Duodenal mucosa (tissue), 2 donors: ENCODE data around the gene FEM1C.

ENCODE experiments used
- H3K27ac ChIP-seq: one replicate; pipeline ENCODE4 v1.7.0; 2013; ENCODE audit warnings: low read depth, low read length
- H3K27me3 ChIP-seq, 2 donors: one replicate each; pipeline ENCODE4 v1.7.0; 2013; ENCODE audit warnings: low read length in 2 of 2, control low read depth in 1 of 2; ENCODE audit not compliant: insufficient read depth in 2 of 2, control insufficient read depth in 1 of 2
- H3K36me3 ChIP-seq, 2 donors: one replicate each; pipeline ENCODE4 v1.7.0; 2013; ENCODE audit warnings: low read length in 2 of 2, control low read depth in 1 of 2; ENCODE audit not compliant: insufficient read depth in 2 of 2, control insufficient read depth in 1 of 2
- H3K4me1 ChIP-seq, 2 donors: one replicate each; pipeline ENCODE4 v1.7.0; 2013; ENCODE audit warnings: low read length in 2 of 2, control low read depth in 1 of 2; ENCODE audit not compliant: insufficient read depth in 2 of 2, control insufficient read depth in 1 of 2
- H3K4me3 ChIP-seq, 2 donors: one replicate each; pipeline ENCODE4 v1.7.0; 2013; ENCODE audit warnings: low read length in 2 of 2, low read depth in 1 of 2
- H3K9ac ChIP-seq, 2 donors: one replicate each; pipeline ENCODE4 v1.7.0; 2013; ENCODE audit warnings: low read length in 2 of 2, low read depth in 1 of 2
- H3K9me3 ChIP-seq, 2 donors: one replicate each; pipeline ENCODE4 v1.7.0; 2013; ENCODE audit warnings: low read length in 2 of 2, control low read depth in 1 of 2; ENCODE audit not compliant: control insufficient read depth in 1 of 2

The FEM1C gene

GRCh38 chr5:115526604-115527003 lies 18.0 kb downstream of the FEM1C start:
- Histone ChIP-seq H3K9ac (no peak overlapping the region), H3K36me3 (peaks cover 16 to 18% of the 10 kb centered on the region in 2 donors), H3K4me3 (no peak overlapping the region), H3K27me3 (no peaks in the 10 kb centered on the region), H3K9me3 (no peaks in the 10 kb centered on the region), H3K4me1 (peaks cover 22 to 32% of the 10 kb centered on the region in 2 donors), H3K27ac (no peak overlapping the region)

DNA sequence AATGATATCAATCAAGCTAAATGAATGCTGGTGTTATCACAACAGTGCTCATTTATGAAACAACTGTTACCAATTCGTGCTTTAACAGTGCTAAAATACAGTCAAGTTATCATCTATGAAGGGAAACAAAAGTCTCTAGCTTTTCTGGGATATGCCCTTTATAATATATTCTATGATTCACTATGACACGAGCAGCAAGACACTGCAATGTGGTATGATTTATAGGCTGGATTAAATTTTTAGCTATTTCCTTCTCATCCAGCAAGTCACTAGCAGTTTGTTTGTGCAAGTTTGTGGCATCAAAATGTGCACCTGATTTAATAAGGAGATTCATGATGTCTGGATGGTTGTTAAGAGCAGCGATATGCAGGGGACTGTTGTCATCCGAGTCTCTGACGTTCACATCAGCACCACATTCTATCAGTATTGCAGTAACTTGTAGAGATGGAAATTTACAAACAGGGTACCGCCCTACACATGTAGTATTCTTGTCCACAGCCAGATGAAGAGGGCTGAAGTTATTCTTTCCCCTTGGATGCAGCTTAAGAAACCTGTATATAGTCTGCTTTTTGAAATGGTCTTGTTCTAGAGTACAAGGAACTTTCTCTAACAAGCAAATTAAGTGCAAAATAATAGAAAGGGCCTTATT lies 20.3 kb downstream of the FEM1C start:
- Histone ChIP-seq H3K4me1 (peaks cover 22 to 23% of the 10 kb centered on the region in 2 donors), H3K9me3 (no peaks in the 10 kb centered on the region), H3K36me3 (peaks cover 16 to 18% of the 10 kb centered on the region in 2 donors), H3K27me3 (no peaks in the 10 kb centered on the region), H3K27ac (no peak overlapping the region), H3K9ac (no peak overlapping the region), H3K4me3 (no peak overlapping the region)

DNA sequence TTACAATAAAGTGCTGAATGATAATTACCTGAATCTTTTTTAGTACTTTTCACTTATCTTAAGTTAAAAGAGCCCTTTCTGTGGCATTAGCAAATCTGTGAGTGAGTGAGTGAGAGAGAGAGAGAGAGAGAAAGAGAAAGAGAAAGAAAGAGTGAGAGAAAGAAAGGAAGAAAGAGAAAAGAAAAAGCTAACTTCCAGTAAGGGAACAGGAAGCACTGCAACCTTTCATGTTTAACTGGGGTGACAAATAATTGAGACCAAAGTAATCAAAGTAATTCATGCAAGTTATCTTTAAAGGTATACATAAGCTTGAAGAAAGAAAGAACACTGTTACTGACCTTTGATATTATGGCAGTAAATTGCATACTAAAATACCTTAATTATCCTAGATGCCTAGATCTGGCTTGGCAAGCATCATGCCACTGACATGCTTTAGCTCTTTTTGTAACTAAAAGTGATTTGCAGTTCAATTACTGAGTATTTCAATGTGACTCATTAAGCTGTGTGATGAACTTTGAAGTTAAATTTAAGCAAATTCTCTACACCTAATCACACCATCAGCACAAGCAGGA lies 21.7 kb downstream of the FEM1C start:
- Histone ChIP-seq H3K4me3 (no peak overlapping the region), H3K27ac (no peak overlapping the region), H3K4me1 (peaks cover 20 to 22% of the 10 kb centered on the region in 2 donors), H3K27me3 (no peaks in the 10 kb centered on the region), H3K36me3 (peaks cover 16 to 18% of the 10 kb centered on the region in 2 donors), H3K9ac (no peak overlapping the region), H3K9me3 (no peaks in the 10 kb centered on the region)

DNA sequence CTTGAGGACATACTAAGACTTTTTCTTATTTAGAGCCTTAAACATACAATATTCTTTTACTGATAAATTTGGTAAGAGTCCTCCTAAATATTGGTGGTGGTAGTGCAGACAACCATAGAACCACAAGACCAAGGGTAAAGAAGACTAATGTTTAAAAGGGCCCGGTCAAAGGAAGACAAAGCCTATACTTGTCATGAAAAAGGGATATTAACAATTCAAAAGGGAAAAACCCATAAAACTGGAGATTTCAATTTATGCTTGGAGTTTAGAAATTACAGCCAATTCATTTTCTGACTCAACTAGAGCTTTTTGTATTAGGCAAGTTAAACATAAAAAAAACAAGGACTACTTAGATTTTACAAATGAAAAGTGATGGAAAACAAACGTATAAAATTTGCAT lies 24.4 kb downstream of the FEM1C start:
- peaks cover 15 to 16% of the 10 kb centered on the region in 2 donors for H3K4me1 ChIP-seq
- H3K4me3 ChIP-seq = no peak overlapping the region
- H3K9ac ChIP-seq = no peak overlapping the region
- no peaks in the 10 kb centered on the region for H3K9me3 ChIP-seq
- no peak overlapping the region for H3K27ac ChIP-seq
- H3K36me3 ChIP-seq = peaks cover 12 to 13% of the 10 kb centered on the region in 2 donors
- H3K27me3 ChIP-seq = no peaks in the 10 kb centered on the region

DNA sequence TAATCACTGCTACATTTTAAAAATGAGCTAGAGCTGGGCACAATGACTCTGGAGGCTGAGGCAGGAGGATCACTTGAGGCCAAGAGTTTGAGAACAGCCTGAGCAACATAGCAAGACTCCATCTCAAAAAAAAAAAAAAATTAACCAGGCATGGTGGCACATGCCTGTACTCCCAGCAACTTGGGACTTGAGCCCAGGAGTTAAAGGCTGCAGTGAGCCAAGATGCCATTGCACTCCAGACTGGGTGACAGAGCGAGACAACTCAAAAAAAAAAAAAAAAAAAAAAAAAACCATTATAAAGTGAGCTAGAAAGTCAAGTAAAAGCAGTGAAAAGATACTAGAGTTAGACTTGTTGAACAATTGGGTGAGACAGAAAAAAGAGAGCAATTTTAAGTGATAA lies 28.2 kb downstream of the FEM1C start:
- Histone ChIP-seq H3K27me3 (no peaks in the 10 kb centered on the region), H3K36me3 (no peaks in the 10 kb centered on the region), H3K4me1 (no peaks in the 10 kb centered on the region), H3K9ac (no peak overlapping the region), H3K27ac (no peak overlapping the region), H3K9me3 (no peaks in the 10 kb centered on the region), H3K4me3 (no peak overlapping the region)

DNA sequence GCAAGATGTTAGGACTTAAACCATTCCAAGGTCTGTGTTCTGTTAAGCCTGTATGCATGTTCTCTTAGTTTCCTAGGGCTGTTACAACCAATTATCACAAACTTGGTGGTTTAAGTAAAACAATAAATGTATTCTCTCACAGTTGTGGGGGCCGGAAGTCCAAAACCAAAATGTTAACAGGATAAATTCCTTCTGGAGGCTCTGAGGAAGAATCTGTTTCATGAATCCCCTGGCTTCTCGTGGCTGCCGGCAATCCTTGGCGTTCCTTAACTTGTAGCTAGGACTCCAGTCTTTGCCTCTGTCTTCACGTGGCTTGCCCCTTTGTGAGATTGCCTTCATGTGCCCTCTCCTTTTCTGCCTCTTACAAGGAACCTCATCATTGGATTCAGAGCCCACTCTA lies 30.4 kb downstream of the FEM1C start:
- Histone ChIP-seq H3K4me1 (no peaks in the 10 kb centered on the region), H3K9ac (no peak overlapping the region), H3K27me3 (no peaks in the 10 kb centered on the region), H3K36me3 (no peaks in the 10 kb centered on the region), H3K4me3 (no peak overlapping the region), H3K27ac (no peak overlapping the region), H3K9me3 (no peaks in the 10 kb centered on the region)

DNA sequence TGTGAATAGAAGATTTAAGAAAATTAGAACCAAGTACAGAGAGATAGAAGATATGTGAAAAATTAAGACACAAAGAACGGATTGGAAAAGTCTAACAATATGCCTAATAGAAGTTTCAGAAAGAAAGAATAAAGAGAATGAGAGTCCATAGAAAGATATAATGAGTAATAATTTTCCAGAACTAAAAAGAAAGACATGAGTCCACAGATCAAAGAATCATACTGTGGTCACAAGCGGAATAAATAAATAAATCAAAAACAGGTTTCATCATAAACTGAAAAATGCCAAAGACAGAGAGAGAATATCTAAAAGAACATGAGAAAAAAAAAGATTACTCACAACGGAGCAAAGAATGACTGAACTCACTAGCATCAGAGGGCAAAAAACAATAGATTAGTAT lies 32.9 kb downstream of the FEM1C start:
- no peak overlapping the region for H3K27ac ChIP-seq
- no peaks in the 10 kb centered on the region for H3K4me1 ChIP-seq
- H3K9me3 ChIP-seq = no peaks in the 10 kb centered on the region
- no peak overlapping the region for H3K4me3 ChIP-seq
- H3K9ac ChIP-seq = no peak overlapping the region
- no peaks in the 10 kb centered on the region for H3K27me3 ChIP-seq
- H3K36me3 ChIP-seq = no peaks in the 10 kb centered on the region

- Histone ChIP-seq H3K9ac (no peak overlapping the region), H3K27ac (no peak overlapping the region)
These were observed 34.4 kb downstream of the FEM1C start for GRCh38 chr5:115510145-115510645.

DNA sequence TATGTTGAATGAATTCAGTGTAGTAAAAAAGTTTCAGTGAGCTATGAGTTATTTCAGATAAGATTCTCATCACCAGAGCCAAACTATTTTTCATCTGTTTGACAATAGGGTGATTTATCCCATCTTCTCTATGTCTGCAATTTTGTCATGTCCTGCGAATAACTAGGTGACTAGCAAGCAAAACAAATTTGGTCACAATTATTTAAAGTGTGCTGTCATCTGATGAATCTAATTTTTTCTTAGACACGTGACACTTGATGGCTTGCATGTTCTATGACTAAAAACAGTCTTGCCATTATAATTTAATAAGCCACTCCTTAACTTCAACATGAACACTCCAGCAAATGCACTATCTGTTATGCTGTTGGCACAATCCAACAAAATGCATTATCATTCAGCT lies 35.0 kb downstream of the FEM1C start:
- Histone ChIP-seq H3K9me3 (no peaks in the 10 kb centered on the region), H3K4me3 (no peak overlapping the region), H3K27me3 (no peaks in the 10 kb centered on the region), H3K36me3 (no peaks in the 10 kb centered on the region), H3K4me1 (no peaks in the 10 kb centered on the region), H3K27ac (no peak overlapping the region), H3K9ac (no peak overlapping the region)

More at GRCh38 chr5:115510145-115510645, 34.4 kb downstream of the FEM1C start:
- Histone ChIP-seq H3K9me3 (no peaks in the 10 kb centered on the region), H3K27me3 (no peaks in the 10 kb centered on the region), H3K4me1 (no peaks in the 10 kb centered on the region), H3K36me3 (no peaks in the 10 kb centered on the region), H3K4me3 (no peak overlapping the region)

DNA sequence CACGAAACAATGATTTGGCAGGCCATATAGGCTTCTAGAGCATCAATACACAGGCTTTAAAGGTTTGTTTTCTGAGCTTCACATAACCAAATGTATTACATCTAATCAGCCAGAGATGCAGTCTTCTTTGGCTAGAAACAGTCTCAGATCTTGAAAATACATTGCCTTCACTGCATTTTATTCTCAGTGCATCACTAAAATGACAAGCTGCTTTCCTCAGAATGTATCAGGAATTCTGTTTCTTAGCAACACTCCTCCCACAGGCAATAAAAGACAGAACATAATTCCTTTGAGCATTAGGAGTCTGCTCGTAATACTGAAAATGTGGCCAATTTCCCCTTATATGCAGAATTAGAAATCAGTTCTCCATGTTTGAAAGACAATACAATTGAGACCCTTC lies 36.9 kb downstream of the FEM1C start:
- no peaks in the 10 kb centered on the region for H3K27me3 ChIP-seq
- no peaks in the 10 kb centered on the region for H3K36me3 ChIP-seq
- no peak overlapping the region for H3K27ac ChIP-seq
- H3K4me1 ChIP-seq = no peaks in the 10 kb centered on the region
- H3K4me3 ChIP-seq = no peak overlapping the region
- H3K9me3 ChIP-seq = no peaks in the 10 kb centered on the region
- H3K9ac ChIP-seq = no peak overlapping the region
